ENCODE data around the gene DLG2.

Gene DLG2

DNA sequence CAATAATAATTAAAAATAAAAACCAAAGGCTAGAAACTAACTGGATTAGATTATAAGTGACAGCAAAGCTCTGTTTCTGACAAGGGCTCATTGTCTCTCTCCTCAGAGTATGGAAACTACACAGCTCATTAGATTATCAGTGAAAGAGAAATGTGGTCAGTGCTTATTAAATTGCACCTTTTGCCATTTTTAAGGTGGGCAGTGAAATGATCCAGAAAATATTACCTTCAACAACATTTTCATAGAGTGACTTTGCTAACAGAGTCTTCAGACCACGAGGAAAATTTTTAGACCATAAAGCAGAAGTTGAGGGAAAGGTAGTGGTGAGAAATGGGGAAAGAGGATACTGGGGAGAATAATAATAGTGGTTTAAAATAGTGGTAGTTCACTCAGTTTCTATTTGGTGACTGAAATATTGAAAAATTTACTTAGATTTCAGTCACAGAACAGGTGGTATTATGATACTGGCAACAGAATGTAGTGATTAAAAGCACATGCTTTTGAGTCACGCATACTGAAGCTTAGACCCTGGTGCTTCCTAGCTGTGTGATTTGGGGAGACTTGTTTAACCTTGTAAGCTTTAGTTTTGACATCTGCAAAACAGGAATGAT lies 1657.0 kb downstream of the DLG2 start:
- no peak for DNase-seq (ENCODE audit: insufficient read length, low spot score)
- FAIRE-seq, result no peak
- TF ChIP-seq, protein P1, sequence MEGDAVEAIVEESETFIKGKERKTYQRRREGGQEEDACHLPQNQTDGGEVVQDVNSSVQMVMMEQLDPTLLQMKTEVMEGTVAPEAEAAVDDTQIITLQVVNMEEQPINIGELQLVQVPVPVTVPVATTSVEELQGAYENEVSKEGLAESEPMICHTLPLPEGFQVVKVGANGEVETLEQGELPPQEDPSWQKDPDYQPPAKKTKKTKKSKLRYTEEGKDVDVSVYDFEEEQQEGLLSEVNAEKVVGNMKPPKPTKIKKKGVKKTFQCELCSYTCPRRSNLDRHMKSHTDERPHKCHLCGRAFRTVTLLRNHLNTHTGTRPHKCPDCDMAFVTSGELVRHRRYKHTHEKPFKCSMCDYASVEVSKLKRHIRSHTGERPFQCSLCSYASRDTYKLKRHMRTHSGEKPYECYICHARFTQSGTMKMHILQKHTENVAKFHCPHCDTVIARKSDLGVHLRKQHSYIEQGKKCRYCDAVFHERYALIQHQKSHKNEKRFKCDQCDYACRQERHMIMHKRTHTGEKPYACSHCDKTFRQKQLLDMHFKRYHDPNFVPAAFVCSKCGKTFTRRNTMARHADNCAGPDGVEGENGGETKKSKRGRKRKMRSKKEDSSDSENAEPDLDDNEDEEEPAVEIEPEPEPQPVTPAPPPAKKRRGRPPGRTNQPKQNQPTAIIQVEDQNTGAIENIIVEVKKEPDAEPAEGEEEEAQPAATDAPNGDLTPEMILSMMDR (IDR thresholded peaks at IDR 0.05; ENCODE audit: insufficient read depth, missing control alignments), result no peak

DNA sequence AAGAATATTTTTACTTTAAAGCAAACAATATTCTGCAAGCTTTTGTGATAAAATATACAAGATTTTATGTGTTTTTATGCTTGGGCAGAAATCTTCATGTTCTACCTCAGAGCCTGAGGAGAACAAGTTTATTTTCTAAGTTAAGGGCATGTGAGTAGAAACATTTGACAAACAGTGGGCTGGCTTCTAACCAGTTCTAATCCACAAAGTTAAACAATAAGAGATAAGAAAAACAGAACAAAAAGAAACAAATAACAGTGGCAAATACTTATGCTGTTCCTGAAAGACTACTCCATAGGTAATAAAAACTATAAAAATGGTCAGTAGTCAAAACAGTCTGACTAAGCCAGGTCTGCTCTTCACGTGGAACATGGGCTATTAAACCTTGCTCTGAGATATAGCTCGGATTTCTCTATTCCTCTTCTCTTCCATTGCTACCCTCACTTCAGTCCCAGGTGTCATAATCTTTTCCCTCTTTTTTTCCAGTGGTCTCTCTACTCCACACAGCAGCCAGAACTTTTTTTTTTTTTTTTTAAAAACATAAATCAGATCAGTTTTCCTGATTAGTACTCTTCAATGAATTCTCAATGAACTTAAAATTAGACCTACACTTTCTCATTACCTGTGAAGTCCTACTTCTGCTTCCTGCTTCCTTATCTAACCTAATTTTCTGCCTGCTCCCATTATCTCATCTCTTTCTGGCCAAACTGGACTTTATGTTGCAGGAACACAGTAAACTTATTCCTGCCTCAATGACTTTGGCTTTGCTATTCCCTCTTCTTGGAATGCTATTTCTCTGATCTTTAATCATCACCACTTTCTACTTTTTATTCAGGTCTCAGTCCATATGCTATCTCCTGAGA lies 1669.9 kb downstream of the DLG2 start:
- DNase-seq (ENCODE audit: insufficient read length, low spot score) (no peak), FAIRE-seq (no peak)
- TF ChIP-seq, protein P1 (IDR thresholded peaks at IDR 0.05; ENCODE audit: insufficient read depth, missing control alignments), result no peak

DNA sequence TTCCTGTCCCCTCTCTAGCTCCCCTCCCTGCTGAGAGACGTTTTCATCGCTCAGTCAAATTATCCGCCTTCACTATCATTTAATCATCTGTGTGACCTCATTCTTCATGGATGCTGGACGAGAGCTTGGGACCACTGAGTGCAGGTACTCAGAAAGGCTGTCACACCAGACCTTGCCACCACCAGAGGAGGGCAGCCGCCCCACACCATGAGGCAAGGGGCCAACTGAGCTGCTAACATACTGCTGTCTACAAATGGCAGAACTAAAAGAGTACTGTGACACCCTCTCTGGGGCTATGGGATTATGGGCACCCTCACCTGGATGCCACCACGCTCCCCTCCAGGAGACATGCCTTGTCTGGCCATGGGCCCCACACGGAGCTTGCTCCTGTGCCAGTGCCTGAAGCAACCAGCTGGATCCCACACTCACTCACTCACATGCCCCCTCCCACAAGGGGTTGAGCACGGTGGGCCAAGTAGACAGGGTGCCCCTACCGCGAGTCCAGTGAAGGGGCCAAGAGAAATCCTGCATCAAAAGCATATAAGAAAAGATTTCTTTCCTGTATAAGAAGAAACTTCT lies 1670.9 kb downstream of the DLG2 start:
- DNase-seq (ENCODE audit: insufficient read length, low spot score) (no peak), FAIRE-seq (no peak)
- TF ChIP-seq, protein P1 (IDR thresholded peaks at IDR 0.05; ENCODE audit: insufficient read depth, missing control alignments), result no peak

DNA sequence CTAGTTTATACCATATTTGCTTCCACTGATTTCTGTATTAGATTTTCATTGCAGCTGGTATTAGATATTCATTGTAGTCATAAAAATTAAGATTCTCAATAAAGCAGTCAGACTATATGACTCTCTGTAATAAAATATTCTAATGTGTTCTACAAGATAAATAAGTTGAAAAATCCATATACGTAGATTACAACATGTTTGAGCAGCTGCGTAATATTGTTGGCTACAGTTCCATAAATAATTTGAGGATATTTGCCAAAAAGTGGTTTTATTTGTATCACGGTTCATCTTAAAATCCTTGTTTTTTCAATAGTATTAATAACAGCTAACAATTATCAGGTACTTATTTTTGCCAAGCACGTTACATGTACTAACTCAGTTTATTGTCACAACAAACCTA lies 1672.4 kb downstream of the DLG2 start:
- TF ChIP-seq, protein P1 (IDR thresholded peaks at IDR 0.05; ENCODE audit: insufficient read depth, missing control alignments), result no peak
- DNase-seq (ENCODE audit: insufficient read length, low spot score) (no peak), FAIRE-seq (no peak)

DNA sequence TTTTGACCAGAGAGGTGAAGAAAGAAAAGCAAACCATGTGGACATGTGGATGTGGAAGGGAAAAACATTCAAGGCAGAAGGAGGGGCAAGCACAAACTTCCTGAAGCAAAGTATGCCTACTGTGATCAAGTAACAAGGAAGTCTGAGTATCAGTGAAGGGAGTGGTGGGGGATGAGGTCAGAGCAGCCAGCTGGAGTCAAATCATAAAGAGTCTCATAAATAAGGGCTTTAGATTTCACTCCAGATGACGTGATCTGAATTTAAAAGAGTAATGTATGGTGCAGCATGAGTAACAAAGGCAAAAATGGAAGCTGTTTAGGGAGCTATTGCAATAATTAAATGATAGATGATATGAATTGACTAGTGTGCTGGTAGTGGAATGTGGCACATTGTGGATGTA lies 1675.6 kb downstream of the DLG2 start:
- DNase-seq (ENCODE audit: insufficient read length, low spot score), result no peak
- TF ChIP-seq, protein P1 (IDR thresholded peaks at IDR 0.05; ENCODE audit: insufficient read depth, missing control alignments), result no peak
- no peak for FAIRE-seq

DNA sequence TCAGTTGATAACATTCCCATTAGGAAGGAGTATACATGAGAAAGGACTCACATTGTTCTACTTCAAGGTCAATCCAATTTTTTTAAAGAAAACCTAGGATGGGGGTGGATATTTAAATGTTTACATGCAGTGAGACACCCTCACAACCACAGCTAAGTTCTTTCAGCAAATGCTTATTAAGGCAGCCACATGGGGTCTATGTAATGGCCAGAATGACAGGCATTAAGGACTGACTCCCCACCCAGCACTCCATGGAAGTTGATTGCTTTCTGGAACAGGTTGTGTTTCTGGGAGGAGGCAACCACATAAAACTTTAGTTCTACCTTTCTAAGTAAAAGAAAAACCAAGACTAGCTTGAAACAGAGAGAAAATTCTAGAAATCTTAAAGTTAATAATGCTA lies 1678.9 kb downstream of the DLG2 start:
- DNase-seq (ENCODE audit: insufficient read length, low spot score) (no peak), FAIRE-seq (no peak)
- TF ChIP-seq, protein P1 (IDR thresholded peaks at IDR 0.05; ENCODE audit: insufficient read depth, missing control alignments), result no peak
